ENCODE measurements around the gene C1QTNF3.
"Not testable (repeated sequence)": the region's sequence is repeated elsewhere in the genome, so short reads cannot be mapped to it uniquely, and the experiment has no call there.

C1QTNF3 gene

DNA sequence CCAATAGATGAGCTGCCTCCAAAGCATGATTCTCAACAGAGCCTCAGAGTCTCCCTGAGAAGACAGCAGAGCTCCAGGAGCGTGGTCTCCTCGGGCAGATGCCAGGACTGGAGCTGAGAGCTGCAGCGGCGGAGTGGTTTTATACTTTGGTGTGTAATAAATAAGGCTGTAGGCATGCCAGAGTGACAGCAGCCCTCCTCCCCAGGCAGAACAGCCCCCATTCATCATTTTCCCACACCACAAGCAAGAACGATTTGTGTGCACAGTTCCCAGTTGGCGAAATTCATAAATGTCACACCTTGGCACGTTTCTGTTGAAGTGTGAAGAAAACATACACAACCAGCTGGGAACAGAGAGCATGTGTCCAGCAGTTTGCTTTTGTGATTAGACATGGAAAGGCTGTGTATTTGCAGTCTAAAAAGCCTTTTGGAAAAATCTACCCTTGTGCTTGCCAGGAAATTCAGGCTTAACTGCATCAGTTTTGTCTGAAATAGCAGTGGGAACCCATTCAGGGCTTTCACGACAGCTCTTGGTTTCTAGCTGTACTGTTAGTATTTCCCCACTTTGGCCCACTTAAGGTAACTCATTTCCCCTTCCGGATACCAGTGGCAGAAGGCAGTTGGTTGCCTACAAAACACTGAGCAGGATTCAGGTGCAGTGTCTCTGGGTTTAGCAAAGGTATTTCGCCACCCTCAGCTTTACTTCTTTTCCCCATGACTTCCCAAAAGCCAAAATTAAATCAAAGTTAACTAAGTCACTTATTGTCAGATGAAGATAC lies at the start of gene C1QTNF3:
Gene C1QTNF3, minus strand, starts transcription at position 115 of the 778 bp plus-strand sequence. Its CDS starts 88 bp downstream, at position 27.
- no peak for DNase-seq (ENCODE audit: low read depth)

DNA sequence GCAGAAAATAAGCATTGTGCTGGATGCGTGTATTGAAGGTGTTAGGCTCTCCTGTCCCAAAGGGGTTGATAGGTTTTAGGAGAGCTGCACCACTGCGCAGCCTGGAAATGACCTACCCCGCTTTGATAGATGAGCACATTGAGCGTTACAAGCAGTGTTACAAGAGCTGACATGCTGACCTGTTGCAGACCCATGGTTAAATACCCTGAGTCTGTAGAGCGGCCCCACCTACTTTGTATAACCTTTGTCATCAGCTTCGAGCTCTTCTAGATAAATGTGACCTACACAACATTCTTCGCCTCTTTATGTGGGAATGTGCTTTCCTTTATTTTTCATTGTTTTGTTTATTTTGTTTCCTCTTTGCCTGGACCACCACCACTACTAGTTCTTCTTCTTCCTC lies 48.0 kb upstream of the C1QTNF3 start:
- not testable (repeated sequence) for DNase-seq (ENCODE audit: low read depth)

GRCh38 chr5:34089802-34090201 lies 46.8 kb upstream of the C1QTNF3 start:
- DNase-seq (ENCODE audit: low read depth): not testable (repeated sequence)

GRCh38 chr5:34087728-34088127 lies 44.7 kb upstream of the C1QTNF3 start:
- not testable (repeated sequence) for DNase-seq (ENCODE audit: low read depth)

DNA sequence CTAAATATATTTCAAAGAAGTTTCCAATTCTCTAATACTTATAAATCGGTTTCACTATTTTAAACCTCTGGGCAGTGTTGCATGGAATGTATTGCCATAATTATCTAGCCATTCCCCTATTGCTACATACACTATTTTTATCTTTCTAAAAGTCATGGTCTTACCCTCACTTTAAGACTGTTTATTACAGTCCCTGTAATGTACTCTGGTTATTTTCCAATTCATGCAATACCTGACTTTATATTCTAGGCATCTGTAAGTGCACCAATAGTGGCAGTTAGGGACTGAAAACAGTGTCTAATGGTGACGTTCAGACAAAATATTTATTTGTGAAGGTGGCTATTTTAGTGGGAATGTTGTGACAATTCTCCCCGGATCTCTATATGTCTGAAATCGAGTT lies 40.9 kb upstream of the C1QTNF3 start:
- DNase-seq (ENCODE audit: low read depth): not testable (repeated sequence)

DNA sequence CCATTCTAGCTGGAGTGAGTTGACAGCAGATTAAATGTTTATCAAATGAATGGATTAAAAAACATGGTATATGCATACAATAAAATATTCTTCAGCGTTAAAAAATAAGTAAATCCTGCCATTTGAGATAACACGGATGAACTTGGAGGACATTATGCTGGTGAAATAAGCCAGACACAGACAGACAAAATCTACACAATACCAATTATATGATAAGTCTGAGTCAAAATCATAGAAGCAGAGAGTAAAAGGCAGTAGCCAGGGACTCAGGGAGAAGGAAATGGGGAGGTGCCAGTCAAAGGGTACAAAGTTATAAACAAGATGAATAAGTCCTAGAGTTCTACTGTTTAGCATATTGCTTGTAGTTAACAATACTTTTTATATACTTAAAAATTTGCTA lies 36.5 kb upstream of the C1QTNF3 start:
- not testable (repeated sequence) for DNase-seq (ENCODE audit: low read depth)

- not testable (repeated sequence) for DNase-seq (ENCODE audit: low read depth)
These were observed 34.6 kb upstream of the C1QTNF3 start for GRCh38 chr5:34077636-34078035.

DNA sequence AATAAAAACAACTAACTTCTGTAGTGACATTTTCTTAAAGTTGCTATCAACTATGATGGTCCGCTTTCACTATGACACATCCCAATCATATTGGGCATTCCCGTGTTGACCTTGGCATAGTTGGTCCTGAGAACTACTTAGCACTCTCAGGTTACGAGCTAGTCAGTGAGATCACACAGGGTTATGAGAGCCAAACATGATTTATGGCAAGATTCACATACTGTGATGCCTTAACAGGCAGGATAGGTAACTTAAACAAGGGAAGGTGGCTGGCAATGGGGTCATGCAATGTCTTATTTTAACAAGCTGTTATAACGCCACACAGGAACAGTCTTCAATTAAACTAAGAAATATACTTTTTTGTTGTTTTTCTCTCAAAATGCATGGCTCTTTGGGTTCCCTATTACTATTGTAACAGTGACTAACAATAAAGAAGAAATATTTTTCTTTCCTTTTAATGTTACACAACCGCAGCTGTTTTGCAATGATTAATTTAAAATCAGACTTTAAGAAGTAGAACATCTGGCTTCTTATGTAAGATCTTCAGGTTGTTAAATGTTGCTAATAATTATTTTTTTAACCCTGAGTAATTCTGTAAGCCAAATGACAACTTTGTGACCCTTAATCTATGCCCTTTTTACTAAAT lies 33.8 kb upstream of the C1QTNF3 start:
- not testable (repeated sequence) for DNase-seq (ENCODE audit: low read depth)

DNA sequence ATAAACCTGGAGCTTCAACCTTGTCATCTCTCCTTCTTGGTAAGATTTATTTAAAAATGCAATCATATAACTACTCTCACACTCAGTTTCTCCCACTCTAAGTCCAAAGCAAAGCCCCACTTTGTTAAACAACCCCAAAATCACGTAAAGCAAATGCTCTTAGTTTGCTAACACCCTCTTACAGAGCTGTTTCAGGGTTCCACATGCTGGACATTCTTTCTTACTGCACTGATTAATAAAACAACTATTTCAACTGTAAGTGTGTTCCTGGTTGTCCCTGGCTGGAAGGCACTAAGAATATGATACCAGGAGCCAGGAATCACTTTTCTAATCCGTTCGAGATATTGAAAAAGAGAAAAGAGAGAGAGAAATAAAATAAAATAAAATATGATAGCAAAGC lies 31.5 kb upstream of the C1QTNF3 start:
- DNase-seq (ENCODE audit: low read depth): not testable (repeated sequence)

GRCh38 chr5:34074071-34074470 lies 31.1 kb upstream of the C1QTNF3 start:
- not testable (repeated sequence) for DNase-seq (ENCODE audit: low read depth)

- not testable (repeated sequence) for DNase-seq (ENCODE audit: low read depth)
These were observed 27.6 kb upstream of the C1QTNF3 start for GRCh38 chr5:34070626-34071025.

- no peak for DNase-seq (ENCODE audit: low read depth)
These were observed 21.6 kb upstream of the C1QTNF3 start for GRCh38 chr5:34064656-34065055.

- no peak for DNase-seq (ENCODE audit: low read depth)
These were observed 19.4 kb upstream of the C1QTNF3 start for GRCh38 chr5:34062419-34062818.

DNA sequence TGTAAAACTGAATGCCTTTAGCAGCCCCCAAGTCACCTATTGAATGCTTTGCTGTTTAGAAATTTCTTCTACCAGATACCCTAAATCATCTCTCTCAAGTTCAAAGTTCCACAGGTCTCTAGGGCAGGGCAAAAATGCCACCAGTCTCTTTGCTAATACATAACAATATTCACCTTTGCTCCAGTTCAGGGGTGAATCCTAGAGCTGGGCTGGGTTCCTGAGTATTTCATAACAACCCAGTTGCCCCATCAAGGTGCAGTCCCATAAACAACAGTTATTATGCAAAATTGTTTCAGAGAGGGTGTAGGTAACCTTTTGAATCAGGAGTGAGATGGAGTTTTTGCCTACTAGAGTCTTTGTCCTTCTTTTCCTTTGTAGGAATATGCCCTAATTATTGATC lies 19.0 kb upstream of the C1QTNF3 start:
- DNase-seq (ENCODE audit: low read depth): no peak

GRCh38 chr5:34059977-34060376 lies 17.0 kb upstream of the C1QTNF3 start:
- no peak for DNase-seq (ENCODE audit: low read depth)

GRCh38 chr5:34058532-34058931 lies 15.5 kb upstream of the C1QTNF3 start:
- DNase-seq (ENCODE audit: low read depth): no peak

GRCh38 chr5:34057569-34057968 lies 14.6 kb upstream of the C1QTNF3 start:
- no peak for DNase-seq (ENCODE audit: low read depth)

GRCh38 chr5:34057118-34057517 lies 14.1 kb upstream of the C1QTNF3 start:
- no peak for DNase-seq (ENCODE audit: low read depth)

GRCh38 chr5:34055667-34056066 lies 12.7 kb upstream of the C1QTNF3 start:
- DNase-seq (ENCODE audit: low read depth): no peak

GRCh38 chr5:34054400-34054729 lies 11.4 kb upstream of the C1QTNF3 start:
- DNase-seq (ENCODE audit: low read depth): no peak

GRCh38 chr5:34053571-34054399 lies 10.8 kb upstream of the C1QTNF3 start:
- no peak for DNase-seq (ENCODE audit: low read depth)

- DNase-seq (ENCODE audit: low read depth): no peak
These were observed 10.1 kb upstream of the C1QTNF3 start for GRCh38 chr5:34053133-34053532.
